SKM-1 treated with dmso at 0.1 percent for 144 hours (cell line): Measurements from ENCODE around the gene DHRS7B.

ENCODE experiments used
- DNase-seq: peaks from one replicate; lab custom pipeline; 2025; ENCODE audit not compliant: unreplicated experiment; lab: John Stamatoyannopoulos, UW

The DHRS7B gene

DNA sequence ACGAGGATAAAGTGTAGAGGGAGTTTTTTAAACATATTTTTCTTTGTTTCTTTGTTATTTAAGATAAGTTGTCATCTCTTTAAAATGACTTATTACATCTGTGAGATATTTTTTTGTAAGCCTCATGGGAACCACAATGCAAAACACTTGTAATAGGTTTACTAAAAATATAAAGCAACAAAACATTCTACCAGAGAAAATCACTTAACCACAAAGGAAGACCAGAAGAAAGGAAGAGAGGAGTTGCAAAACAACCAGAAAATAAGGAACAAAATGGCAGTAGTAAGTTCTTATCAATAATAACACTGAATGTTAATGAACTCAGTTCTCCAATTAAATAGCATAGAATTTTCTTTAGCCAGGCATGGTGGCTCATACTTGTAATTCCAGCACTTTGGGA is 22.9 kb downstream of the DHRS7B start:
- peak; percentile 25 for DNase-seq

DNA sequence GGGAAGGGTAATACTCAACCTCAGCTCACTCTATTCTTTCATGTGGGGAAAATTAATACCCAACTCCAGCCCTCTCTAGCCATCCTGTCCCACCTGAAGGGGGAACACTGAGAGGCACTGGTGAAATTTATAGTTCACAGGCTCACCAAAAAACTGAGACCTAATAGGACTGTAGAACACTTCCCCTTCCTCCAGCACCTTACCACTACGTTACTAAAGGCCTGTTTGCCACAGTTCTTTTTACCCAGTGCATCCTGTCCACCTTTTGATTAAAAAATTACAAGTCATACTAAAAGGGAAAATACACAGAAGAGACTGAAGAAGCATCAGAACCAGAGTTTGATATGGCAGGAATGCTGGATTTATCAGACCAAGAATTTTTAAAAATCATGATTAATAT is 26.0 kb downstream of the DHRS7B start:
- no peak for DNase-seq

DNA sequence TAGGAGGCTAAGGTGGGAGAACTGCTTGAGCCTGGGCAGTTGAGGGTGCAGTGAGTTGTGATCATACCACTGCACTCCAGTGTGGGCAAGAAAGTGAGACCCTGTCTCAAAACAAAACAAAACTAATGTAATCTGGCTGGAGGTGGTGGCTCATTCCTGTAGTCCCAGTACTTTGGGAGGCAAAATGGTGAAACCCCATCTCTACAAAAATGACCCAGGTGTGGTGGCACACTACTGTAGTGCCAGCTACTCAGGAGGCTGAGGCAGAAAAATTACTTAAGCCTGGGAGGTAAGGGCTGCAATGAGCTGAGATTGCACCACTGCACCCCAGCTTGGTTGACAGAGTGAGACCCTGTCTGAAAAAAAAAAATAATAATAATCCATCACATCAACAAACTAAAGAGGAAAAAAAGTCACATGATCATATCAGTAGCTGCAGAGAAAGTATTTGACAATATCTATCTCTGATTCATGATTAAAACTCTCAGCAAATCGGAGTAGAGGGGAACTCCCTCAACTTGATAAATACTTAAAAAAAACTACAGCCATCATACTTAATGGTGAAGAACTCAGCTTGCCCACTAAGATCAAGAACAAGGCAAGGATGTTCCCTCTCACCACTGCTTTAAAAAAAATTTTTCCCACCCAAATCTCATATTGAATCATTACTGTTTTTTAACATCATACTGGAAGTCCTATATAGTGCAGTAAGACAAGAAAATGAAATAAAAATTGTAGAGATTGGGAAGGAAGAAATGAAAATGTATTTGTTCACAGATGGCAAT is 31.0 kb downstream of the DHRS7B start:
- no peak for DNase-seq

DNA sequence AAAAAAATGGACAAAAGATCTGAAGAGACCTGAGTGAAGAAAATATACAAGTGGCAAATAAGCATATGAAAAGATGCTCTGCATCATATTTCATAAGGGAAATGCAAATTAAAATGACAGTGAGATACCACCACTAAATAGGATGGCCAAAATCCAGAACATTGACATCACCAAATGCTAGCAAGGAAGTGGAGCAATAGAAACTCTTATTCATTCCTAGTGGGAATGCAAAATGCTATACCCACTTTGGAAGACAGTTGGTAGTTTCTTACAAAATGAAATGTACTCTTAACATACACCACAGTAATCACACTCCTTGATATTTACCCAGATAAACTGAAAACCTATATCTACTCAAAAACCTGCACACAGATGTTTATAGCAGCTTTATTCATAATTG is 33.6 kb downstream of the DHRS7B start:
- DNase-seq, result no peak

DNA sequence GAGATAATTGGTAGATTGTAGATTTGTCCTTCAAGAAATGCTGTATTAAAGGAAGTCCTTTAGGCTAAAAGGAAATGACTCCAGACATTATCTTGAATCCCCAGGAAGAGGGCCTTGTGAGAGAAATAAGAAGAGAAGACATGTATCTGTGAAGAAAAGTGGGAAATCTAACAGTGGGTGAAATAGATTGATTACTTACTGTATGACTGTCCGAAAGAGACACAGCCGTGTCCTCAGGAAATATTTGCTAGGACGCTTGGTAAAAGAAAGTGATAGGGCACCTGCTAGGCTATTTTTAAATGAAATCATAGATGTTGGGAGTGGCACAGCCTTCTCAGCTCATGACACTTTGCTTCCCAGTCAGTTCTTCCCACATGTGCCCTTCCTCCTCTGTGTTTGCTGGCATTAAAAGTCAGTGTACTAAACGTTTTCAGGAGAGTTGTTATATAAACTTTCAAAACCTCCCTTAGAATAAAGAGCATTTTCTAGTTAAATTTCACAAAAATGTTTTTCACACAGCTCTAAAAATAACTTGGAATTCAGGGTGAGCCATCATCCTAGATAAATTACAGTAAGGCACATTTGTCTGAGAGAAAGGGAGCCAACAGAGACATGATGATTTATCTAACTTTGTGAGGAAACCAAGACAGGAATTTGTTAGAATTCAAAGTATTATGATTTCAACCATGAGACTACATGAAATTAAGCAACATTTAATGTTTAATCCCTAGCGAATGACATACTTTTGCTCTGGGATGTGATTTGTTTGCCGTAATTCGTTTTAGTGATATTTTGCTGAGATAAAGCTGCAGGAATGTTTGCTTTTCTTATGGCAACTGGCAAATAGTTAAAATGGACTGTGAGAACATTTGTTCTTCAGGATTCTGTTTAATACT is 35.0 kb downstream of the DHRS7B start:
- no peak for DNase-seq

DNA sequence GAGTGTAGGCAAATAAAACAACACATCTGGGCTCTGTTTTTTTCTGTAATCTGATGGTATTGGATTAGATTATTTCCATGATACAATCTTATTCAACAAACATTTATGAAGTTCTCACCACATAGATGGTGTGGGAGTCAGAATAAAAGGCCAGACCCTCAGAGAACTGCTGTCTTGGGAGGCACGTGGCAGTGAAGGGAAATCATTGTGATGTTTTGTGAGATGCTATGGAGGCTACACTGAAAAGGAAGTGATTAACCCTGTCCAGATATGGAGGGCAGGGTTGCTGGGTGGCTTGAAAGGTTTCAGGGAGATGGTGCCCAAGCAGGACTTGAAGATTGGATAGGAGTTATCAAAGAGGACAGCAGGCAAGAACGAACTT is 35.6 kb downstream of the DHRS7B start:
- DNase-seq, result no peak

DNA sequence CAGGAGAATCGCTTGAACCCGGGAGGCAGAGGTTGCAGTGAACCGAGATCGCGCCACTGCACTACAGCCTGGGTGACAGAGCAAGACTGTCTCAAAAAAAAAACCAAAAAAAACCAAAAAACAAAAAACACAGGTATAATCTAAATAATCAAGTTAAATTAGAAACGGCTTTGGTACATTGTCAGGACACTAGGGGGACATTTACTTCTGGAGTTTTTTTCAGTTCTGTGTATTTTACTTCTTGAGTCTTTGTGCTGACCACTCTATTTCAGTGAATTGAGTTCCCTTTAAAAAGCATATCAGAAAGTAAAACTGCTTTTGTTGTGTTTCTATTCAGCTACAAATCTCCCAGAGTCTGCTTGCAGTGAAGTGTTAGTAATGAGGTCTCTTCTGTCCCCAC is 36.3 kb downstream of the DHRS7B start:
- DNase-seq, result no peak

DNA sequence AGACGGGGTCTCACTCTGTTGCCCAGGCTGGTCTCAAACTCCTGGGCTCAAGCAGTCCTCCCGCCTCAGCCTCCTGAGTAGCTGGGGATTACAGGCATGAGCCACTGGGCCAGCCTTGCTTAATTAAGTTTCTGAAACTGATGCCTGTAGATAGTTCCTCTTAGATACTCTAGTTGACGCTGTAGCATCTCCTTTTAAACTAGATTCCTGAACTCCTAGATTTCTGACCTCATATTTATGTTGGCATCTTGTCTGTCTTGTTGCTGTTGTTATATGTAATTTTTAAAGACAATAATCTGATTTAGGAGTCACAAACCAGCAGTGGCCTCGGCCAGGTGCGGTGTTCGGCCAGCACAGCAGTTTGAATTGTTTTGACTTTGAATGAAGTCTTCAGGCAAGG is 37.5 kb downstream of the DHRS7B start:
- DNase-seq, result no peak

DNA sequence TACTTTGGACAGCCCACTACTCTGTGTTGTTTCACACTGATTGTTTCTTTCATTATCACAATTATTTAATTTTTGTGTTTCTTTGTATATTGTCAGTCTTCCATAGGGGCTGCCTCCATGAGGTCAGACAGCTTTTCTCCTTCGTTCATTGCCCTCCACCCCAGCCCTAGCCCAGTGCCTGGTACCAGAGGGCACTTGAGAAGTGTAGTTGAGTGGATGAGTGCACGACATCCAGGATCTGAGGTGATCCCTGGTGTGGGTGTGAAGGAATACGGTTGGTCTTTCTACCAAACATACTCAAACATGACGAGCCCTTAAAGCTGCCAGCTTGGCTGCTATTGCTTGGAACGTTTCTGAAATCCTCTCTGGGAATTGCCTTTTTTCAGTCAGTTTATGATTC is 37.9 kb downstream of the DHRS7B start:
- DNase-seq, result no peak

DNA sequence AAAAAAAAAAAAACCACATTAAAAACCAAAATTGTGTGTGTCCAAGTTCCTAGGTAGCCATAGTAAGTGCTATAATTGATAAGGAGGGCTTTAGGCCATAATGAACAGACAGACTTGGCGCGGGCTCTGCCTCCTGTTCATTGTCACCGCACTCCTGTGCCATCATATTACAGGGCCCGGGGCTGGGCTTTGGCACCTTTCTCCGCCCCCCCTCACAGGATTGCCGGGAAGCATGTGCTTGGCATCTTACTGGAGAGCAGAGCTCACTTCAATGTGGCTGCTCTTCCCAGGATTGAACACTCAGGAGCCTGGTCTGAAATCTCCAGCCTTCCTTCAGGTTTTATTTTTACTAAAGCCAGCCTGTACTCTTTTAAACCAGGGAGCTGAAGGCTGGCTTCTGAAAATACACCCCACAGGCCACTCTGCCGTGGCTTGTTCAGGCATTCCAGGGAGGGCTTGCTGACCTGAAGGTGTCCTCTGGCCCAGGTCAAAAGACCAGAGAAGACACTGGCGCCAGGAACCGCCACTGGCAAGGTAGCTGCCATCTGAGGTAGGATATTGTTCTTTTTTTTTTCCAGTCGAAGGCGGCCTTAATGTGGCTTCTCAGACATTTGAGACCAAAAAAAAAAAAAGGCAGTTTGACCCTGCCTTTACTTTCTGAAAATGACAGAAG is 39.3 kb downstream of the DHRS7B start:
- DNase-seq, result no peak

DNA sequence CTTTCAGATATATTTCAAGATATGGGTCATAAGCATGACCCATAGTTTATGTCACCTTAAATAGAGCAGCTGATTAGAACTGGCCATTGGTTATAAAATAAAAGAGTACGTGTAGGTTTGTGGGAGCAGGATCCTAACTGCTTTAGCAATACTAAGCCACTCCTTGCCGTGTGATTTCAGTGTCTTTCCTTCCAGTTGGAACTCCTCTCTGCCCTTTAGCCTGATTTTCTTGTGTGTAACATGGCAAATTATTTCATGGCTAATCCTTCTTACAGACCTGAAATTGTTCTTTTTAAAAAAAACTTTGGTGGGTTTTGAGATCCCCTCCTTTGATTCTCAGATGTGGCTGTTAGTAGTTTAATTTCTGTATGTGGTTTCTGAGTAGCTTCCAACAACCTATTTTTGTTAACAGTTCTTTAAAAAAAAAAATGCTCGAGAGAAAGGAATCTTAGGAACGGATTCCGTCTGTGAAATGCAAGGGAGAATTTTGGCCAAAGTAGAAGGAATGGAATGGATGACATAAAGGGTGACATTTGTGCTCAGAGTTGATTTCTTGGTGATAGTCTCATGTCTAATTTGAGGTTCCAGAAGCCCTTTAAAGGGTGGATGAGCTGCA is 39.9 kb downstream of the DHRS7B start:
- no peak for DNase-seq

DNA sequence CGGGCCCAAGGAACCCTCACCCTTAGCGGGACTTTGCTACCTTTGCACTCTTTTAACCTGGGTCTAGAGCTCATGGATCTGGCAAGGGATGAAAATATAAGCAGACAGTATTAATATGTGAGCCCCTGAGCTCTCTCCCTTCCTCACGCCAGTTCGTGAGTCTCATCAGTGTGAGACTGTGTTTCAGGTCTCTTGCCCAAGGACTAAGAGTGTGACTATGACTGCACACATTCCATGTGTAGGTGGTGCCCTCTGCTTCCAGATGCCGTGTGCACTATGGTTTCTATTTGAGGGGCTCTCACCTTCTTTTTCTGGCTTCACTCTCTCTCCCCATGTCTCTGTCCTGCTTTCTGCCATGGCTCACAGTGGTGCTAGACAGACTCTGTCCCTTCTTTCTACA is 40.5 kb downstream of the DHRS7B start:
- DNase-seq, result no peak

DNA sequence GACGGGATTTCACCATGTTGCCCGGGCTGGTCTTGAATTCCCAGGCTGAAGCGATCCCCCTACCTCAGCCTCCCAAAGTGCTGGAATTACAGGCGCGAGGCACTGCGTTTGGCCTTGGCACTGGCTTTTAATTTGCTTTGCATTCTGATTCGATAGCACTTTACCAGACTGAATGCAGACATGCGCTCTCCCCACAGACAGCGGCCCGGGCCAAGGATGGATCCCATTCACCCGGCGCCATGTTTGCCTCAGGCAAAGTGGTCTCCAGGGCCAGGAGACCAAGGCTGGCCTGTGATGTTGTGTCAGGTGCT is 41.7 kb downstream of the DHRS7B start:
- DNase-seq, result no peak

DNA sequence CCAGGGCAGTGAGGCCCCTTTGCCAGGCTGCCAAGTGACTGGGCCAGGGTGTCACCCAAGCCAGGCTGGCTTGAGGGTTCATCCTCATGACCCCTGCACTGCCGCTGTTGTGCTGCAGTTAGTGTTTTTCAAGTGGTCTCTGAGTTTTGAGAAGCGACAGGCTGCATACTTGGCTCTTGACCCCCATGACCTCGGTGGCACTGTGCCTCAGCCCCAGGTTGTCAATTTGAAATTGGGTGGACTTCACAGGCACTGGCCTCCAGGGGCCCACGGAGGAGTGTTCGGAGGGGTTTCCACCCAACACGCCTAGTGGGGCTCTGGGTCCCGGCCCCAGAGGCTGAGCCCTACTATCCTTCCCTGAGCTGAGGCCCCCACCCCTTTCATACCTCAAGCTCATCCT is 42.7 kb downstream of the DHRS7B start:
- no peak for DNase-seq

DNA sequence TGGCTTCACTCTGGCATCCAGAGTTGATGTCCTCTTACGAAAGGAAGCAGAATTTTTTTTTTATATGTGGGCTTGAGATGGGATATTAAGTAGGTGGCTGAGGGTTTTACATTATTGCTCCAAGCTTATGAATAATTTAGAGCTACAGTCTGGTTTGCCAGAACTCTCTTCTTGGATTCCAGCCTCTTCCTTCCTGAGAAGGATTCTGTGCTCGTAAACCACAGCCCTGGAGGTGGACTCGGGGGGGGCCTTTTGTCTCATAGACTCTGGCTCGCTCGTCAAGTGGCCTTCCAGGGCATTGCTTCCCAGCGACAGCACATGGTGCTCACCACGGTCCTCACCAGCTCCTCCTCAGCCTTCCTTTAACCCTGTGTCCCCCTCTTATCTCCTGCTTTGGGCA is 44.0 kb downstream of the DHRS7B start:
- DNase-seq, result no peak

DNA sequence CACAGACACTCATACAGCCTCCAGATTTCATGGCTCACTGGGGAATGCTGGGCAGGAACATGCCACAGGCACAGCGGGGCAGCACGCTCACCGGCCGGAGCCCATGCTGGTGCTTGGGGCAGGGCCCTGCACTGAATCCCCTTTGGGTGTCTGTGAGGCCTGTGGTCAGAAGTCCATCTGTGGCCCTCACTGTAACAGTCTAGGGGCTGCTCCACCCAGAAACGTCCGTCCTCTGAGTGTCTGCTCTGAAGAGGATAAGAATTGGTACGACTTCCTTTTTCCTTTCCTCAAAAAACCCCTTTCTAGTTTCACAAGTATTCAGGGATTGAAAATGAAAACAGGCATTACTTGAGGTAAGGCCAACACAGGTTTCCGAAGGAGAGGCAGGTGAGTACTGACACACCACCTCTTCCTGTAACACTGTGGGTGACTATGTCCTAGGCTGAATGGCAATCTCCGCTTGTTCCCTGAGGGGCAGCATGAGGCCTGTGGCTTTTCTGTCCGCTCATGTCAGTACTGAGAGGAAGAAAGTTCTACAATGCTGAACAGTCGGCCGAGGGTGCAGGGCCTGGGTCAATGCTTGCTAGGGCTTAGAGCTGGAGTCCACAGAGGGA is 44.7 kb downstream of the DHRS7B start:
- DNase-seq, result no peak

DNA sequence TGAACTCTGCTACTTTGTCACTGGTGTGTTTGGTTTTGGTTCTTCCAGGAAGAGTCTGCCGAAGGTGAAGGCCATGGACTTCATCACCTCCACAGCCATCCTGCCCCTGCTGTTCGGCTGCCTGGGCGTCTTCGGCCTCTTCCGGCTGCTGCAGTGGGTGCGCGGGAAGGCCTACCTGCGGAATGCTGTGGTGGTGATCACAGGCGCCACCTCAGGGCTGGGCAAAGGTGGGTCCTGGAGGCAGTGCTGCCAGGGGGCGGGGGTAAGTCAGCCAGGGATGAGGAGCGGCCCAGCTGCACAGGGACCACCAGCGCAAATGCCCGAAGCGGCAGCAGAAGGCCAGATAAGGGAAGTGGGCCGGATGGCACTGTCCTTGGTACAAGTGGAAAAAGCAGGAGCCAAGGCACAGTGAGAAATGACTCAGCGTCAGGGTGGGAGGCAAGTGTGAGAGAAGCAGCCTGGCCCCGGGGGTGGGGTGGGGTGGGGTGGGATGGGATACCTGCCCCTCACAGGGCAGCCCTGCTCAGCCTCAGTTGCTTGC is 45.3 kb downstream of the DHRS7B start:
- no peak for DNase-seq

DNA sequence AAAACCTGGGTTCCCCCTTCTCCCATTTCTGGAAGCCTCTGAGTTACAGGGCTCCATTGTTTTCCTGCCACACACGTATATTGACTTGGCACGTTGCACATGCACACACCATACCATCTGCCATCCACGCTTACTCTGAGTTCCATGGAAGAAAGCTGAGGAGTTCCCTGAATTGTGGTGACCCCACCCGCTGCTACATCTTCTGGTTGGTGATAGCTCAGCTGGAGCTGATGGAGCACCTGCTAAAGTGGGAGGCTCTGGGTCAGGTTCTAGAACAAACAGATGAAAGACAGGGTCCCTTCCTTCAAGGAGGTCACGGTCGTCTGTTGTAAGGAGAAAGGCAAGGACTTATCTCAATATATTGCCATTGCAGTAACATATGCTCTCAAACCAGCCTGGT is 46.1 kb downstream of the DHRS7B start:
- DNase-seq, result no peak

DNA sequence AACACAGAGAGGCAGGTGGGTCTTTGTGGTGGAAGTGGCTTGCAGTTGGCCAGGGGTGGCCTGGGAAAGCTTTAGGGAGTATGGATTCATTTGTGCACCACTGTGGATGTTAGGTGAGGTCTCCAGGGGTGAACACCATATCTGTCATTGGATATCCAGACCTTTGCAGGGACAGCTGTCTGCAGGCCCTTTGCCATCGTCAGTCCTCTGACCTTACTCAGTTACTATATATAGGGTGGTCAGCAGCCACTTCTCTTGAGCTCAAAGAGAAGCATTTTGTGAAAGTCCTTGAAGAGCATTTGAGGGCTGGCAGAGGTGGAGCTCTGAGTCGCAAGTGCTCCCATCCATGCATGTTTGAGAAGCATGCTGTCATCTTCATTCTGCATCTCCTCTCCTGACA is 46.8 kb downstream of the DHRS7B start:
- DNase-seq, result no peak

DNA sequence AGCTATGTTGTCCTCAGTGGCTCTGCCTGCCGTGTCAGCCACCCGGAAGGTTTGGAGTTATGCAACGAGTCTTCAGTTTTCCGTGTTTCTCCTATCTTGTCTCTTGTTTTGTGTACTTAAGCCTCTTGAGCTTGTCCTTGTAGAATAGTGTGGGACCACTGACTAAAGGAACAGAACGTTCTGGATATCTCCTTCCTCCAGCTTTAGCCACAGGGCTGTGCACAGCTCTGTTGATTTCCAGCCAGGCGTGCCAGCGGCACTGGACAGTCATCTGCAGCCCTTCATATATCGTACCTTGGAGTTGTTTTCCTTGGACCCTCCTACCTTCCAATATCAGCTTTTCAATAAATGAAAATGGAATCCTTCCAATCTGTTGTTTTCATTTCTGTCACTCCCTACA is 47.4 kb downstream of the DHRS7B start:
- no peak for DNase-seq

DNA sequence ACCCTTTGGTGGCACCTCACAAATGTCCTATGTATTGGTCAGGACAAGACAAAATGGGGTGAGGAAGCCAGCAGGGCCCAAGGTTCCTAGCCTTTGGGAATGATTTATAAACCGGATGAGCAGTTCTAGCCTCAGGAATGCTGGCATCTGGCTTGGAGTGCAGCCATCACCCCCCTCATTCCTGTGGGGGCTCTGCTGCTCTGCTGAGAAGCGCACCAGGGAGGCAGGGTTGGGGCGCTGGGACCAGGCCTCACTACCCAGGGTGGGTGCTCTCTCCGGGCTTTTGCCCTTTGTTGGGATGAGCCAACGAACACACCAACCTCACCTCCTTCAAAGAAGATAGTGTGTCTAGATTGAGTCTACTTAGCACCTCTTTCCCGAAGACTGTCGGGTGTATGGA is 47.9 kb downstream of the DHRS7B start:
- DNase-seq, result no peak
